ENCODE data around the gene ADA.
A peak's percentile ranks its signal among the peaks of the same experiment; 100 is the strongest.

Gene ADA

GRCh38 chr20:44621939-44622338, 29.6 kb downstream of the ADA start:
- DNase-seq: no peak

GRCh38 chr20:44621325-44621724, 30.2 kb downstream of the ADA start:
- no peak for DNase-seq

GRCh38 chr20:44620030-44620429, 31.5 kb downstream of the ADA start:
- DNase-seq: no peak

- no peak for DNase-seq
These were observed 32.2 kb downstream of the ADA start for GRCh38 chr20:44619294-44619693.

- no peak for DNase-seq
These were observed 33.2 kb downstream of the ADA start for GRCh38 chr20:44618318-44618731.

- DNase-seq: no peak
These were observed 34.9 kb downstream of the ADA start for GRCh38 chr20:44616604-44616964.

GRCh38 chr20:44615876-44616603, 35.5 kb downstream of the ADA start:
- no peak for DNase-seq

GRCh38 chr20:44615169-44615791, 36.2 kb downstream of the ADA start:
- DNase-seq: no peak

- DNase-seq: no peak
These were observed 37.0 kb downstream of the ADA start for GRCh38 chr20:44614525-44614924.

- DNase-seq: no peak
These were observed 37.9 kb downstream of the ADA start for GRCh38 chr20:44613575-44613974.

- no peak for DNase-seq
These were observed 41.1 kb downstream of the ADA start for GRCh38 chr20:44610313-44610962.

GRCh38 chr20:44609516-44610312, 41.8 kb downstream of the ADA start:
- DNase-seq: peak; percentile 67

GRCh38 chr20:44609006-44609515, 42.4 kb downstream of the ADA start:
- no peak for DNase-seq

- DNase-seq: no peak
These were observed 44.6 kb downstream of the ADA start for GRCh38 chr20:44606725-44607441.

GRCh38 chr20:44603327-44603726, 48.2 kb downstream of the ADA start:
- no peak for DNase-seq

GRCh38 chr20:44601801-44602204, 49.7 kb downstream of the ADA start:
- no peak for DNase-seq

- DNase-seq: no peak
These were observed 50.2 kb downstream of the ADA start for GRCh38 chr20:44601236-44601671.

GRCh38 chr20:44600758-44601201, 50.7 kb downstream of the ADA start:
- DNase-seq: no peak

GRCh38 chr20:44600301-44600700, 51.2 kb downstream of the ADA start:
- no peak for DNase-seq

GRCh38 chr20:44599715-44600114, 51.8 kb downstream of the ADA start:
- DNase-seq: no peak

- no peak for DNase-seq
These were observed 52.8 kb downstream of the ADA start for GRCh38 chr20:44598423-44599305.
